ENCODE results near the gene NSA2.
"Not testable (repeated sequence)": the region's sequence is repeated elsewhere in the genome, so short reads cannot be mapped to it uniquely, and the experiment has no call there.

GRCh38 chr5:74748742-74749141 lies 18.3 kb upstream of the NSA2 start:
- TF ChIP-seq CTCF (IDR thresholded peaks at IDR 0.05 in 4 of 5, conservative IDR thresholded peaks at IDR 0.05 in 1 of 5); POLR2A (IDR thresholded peaks at IDR 0.05): not testable (repeated sequence)

Data from gastrocnemius medialis (tissue), 4 donors.